Activated CD8-positive, alpha-beta memory T cell treated with anti-CD3 and anti-CD28 coated beads for 24 hours (primary cell): Measurements from ENCODE around the gene WNK2.

Experiments used
- DNase-seq: peaks from one replicate; pipeline ENCODE4 v3.0.0-alpha.2; 2020

Gene WNK2

DNA sequence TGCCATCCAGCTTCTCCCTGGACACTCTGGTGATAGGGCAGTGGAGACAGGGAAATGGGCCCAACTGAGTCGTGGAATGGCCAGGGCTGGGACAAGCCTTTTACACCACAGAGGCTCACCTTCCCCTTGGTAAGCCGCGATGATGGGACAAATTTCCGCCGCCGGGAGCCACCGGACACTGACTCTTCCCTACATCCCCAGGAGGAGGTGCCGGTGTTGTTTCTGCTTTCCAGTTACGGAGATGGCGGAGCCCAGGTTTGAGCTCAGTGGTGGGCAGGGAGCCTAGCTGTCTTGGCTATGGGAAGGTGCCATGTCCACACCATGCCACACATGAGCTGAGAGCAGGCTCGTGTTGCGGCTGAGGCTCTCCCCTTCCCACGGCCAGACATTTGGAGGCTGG, 19.9 kb upstream of the WNK2 start:
- no peak for DNase-seq

DNA sequence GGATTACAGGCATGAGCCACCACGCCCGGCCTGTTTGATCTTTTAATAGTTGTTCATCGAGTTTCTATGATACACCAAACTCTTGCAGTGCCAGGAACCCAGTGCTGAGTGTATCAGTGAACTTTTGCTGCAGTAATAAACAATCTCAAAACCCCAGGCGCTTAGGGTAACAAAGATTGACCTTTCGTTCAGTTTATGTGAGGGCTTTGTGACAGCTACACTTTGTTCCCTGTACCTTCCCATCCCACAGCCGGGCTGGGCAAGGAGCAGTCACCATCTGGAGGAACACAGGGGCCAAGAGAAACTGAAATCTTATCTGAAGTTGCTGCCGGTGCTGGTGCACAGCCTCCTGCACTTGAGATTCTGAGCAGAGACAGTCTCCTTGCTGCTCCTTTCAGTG, 17.2 kb upstream of the WNK2 start:
- no peak for DNase-seq

DNA sequence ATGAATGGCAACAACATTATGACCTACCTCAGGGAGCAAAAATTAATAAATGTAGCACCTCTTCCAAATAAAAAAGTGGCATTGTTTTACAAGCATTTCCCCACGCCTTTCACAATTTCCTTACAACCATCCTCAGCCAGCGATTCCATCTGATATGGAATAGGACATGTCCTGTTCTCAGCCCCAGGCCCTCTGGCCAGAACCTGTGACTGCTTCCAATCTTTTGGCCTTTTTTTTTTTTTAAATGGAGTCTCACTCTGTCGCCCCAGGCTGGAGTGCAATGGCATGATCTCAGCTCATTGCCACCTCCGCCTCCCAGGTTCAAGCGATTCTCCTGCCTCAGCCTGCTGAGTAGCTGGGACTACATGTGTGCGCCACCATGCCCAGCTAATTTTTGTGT, 16.8 kb upstream of the WNK2 start:
- DNase-seq = no peak

DNA sequence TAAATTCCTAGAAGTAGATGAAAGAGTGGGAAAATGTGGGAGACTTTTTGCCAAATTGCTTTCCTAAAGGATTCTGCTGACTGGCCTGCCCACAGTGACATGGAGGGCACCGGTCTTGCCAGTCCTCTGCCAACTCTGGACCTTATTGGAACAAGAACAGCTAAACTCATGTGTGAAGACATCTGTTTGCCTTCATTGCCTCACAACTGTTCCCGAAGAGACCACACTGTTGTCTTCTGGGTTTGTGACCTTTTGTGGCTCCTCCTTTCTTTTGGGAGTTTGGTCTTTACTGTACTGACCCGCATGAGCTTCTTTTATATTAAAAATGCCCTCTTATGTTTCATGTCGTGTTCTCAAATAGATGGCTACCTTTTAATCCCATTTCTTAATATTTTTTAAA, 16.1 kb upstream of the WNK2 start:
- no peak for DNase-seq

DNA sequence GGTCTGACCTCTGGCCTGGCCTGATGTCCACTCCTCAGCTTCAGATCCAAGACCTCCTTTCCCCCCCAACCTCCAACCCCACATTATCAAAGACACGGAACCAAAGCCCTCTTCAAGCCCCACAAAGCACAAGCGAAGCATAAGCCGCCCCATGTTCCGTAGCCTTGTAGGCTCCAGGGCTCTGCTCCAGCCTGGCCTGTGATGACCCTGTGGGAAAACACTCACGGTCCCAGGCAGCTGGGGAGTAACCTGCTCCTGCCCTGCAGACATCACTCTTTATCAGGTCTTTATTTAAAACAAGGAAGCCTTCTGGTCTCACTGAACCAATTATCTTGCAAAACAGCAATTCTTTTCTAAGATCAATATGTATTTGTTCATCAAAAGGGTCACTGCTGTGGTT, 15.4 kb upstream of the WNK2 start:
- DNase-seq = no peak

DNA sequence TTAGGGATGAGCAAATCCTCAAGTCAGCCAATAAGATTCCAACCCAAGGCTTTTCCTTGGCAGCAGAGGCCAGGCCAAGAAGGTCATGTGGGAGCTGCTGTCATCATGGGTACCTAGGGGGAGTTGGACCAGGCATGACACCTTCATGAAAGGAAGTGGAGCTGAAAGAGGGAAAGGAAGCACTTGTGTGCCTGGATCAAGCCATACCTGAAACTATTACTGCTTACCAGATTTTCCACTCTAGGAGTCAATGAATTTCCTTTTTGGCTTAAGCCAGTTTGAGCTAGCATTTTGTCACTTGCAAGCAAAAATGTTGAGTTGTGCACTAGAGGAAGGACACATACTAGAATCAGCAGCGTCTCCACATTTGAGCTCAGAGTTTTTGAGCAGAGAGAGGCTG, 14.5 kb upstream of the WNK2 start:
- DNase-seq = no peak

DNA sequence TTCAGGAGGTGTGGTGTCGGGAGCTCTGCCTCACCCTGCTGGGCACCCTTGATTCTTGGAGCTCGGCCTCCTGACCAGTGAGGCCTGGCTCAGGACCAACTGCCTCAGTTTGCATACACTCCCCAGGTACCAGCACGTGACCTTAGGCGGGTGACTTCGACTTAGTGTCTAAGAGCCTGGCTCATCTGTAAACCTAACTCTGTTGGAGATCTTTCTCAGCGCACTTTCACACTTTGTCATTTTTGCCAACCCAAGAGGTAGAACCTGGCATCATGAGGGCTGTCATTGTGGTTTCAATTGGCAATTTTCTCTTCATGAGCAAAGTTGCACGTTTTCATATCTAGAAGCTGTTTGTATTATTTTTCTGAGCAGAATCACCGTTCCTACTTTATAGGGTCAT, 13.4 kb upstream of the WNK2 start:
- DNase-seq = no peak

DNA sequence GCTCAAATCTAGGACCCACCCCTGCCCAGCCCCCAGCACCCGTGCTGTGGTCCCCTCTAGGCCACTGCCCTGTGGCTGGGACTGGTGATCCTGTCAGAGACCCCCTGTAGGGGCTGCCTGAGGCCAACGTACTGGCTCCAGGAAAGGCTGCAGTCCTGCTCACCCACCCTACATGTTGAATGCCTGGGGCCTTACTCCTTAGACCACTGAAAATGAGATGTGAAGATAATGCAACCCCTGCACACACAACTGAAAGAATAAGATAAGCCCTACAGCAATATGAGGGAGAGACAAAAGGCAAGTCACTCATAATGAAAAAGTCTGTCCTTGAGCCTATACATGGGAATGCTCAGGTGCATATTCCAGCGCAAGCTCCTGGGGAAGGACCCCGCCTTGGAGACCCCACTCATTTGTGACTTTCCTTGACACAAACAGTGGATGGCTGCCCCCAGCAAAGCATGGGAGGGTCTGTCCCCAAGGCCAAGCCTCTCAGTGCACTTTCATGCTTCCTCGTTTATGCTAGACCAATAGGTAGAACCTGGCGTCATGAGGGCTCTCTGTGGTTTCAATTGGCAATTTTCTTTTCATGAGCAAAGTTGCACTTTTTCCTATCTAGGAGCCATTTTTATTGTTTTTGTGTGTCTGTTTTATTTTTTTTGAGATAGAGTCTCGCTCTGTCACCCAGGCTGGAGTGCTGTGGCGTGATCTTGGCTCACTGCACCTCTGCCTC, 12.5 kb upstream of the WNK2 start:
- no peak for DNase-seq

DNA sequence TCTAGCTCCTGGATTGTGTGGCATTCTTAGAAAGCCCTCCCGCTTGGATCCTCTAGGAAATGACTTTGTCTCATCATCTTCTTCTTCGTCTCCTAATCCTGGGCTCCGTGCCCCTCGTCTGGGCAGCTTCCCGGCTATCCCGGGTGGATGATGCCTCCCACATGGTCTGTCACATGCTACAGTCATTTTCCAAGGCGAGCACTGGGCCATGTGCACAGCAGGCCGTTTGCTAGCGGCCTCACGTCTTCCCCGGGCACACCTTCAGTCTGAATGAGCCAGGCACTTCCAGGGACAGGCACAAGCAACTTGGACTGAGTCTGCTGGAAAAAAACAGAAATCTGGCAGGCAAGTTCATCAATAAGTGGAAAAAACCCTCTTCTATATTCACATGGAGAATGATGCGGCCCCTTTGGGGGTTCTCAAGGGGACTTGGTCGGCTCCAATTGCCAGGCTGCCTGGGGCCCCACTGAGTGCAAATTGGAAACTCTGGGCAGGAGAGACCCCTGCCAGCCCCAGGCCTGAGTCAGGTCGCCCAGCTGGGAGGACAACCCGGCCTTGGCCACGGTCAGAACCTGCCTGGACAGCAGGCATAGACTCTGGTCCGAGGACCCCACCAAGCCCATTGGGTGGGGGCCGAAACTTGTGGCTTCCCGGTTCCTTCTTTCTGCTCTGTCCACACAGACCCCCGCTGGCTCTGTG, 11.1 kb upstream of the WNK2 start:
- DNase-seq = no peak

DNA sequence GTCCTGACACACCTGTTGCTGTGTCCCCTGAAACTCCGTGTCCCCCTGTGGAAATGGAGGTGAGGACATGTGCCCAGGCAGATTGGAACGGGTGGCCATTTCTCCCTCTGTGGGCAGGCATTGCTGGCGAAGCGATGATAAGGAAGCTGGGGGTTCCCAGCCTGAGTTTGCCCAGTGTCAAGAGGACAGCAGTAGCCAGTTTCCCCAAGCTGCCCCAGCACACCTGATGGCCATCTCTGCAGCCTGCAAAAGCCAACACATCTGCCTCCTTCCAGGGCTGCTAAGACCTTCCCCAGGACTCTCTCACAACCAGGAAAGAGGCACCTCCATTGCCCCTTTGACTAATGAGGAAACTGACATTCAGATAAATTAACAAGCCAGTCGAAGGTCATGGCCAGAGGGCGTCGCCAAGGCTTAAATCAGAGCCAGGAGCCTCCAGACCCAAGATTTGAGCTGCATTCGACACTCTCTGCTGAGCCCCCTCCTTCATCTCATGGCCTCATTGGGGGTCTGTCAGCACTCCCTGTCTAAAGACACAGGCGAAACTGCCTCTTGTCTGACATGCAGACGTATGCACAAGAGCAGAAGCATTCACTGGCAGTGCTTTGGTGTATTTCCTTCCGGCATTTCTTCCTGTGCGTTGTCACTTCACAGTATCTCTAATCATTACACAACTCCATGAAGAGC, 10.4 kb upstream of the WNK2 start:
- no peak for DNase-seq

DNA sequence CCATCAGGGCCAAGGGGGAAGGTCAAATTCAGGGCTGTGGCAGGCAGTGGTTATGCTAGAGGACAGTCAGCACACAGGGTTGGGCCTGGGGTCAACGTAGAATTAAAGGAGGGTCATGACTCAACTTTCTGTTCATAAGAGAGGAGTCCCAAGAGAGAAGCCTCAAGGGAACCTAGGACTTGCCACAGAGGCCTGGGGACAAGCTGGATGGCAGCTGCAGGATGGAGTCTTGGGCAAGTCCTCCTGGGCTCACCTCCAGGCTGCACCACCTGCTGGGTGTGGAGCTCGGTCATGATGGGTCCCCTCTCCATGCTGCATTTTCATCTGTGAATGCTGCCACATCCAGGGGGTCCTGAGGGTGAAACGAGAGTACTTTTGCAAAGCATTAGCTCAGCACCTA, 9.0 kb upstream of the WNK2 start:
- DNase-seq = no peak

DNA sequence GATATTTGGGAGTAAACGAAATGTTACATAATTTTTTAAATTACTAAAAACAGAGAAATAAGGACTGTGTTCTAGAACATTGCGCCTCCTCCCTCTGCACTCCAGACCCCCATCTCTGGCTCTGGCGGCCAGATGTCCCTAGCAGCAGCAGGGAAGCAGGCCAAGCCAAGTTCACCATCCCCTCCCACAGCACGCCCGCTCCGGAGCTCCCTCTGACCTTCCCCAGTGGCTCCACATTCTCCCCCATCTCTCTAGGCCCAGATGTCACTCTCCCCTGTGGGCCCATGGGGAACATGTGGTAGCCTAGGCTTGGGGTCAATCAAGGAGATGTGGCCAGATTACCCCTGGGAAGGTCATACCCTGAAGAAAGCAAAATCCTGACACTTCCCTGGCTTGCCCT, 6.3 kb upstream of the WNK2 start:
- DNase-seq = no peak

DNA sequence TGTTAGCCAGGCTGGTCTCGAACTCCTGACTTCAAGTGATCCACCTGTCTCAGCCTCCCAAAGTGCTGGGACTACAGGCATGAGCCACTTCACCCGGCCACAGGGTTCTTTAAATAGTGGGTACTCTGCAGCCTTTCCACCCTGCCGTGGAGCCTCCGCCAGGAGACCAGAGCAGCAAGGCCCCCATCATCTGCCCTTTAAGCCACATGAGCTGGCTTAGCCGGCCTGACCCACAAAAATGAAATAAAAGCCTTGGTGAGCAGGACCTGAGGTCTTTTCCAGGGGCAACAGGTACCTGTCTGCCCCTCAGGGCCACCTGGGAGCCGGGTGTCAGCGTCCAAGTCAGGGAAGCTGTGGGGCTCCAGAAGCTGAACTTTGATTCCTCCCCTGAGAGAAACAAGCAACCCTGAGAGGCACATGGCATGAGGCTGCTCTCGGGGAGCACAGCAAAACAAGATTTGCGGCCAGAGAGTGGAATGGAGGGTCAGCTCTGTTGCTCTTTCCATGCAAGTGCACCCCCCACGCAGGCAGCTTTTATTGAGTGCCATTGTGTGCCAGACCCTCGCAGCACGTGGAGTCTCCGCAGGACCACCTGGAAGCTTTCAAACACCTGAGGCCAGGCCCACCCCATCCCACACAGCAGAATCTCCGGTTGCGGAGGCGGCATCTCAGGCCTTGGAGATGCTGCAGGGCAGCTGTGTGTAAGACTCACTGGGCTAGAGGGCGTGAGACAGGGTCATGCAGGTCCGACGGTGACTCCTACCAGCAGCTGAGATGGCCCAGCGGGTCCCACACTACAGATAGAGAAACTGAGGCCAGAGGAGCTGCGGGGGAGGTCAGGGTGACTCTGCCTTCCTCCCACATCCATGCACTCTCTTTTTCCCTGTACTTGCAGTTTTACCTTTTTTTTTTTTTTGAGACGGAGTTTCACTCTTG, 4.8 kb upstream of the WNK2 start:
- DNase-seq = no peak

DNA sequence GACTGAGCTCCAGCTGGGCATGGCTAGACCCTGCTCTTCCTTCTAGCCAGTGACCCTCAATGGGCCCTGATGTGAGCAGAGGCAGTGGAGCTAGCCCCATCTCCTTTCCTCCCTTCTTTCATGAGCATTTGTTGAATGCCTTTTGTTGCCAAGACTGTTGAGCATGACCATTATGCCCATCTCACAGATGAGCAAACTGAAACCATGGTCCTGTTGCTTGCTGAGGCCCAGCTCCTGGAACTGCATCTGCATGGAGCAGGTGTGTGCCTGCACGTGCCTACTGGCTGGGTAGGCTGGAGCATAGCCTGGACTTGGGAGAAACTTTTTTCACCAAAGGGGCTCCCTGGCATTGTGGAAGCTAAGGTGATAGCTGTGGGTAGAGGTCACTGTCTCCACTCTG, 3.0 kb upstream of the WNK2 start:
- no peak for DNase-seq

DNA sequence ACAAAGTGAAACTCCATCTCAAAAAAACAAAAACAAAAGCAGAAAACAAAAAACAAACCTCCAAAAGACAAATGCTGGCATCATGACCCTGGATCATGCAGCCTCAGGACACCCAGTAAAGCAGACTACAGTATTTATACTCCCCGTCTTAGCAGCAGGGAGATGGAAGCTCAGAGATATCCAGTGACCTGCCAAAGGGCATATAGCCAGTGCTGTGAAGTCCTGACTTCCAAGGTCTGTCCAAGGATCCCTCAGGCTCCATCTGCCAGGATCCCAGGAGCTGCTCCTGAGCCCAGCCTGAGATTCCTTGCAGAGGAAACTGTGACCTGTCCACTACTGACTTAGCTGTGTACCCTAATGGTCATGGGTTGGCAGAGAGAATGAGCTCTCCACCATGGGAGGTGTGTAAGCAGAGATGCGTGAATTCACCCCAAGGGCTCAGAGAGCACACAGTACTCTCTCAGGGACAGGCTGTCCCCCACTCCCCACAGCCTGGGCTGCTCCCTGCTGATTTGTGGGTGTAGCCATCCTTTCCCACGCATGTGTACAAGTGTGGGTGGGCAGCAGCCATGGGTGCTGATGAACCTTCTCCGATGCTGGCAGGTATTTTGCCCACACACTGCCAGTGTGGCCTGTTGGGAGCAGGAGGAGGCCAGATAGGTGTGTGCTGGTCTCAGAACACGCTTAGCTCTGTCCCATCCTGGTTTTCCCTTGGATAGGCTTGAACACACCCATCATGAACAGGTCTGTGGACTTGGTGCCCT, 2.1 kb upstream of the WNK2 start:
- DNase-seq = no peak

DNA sequence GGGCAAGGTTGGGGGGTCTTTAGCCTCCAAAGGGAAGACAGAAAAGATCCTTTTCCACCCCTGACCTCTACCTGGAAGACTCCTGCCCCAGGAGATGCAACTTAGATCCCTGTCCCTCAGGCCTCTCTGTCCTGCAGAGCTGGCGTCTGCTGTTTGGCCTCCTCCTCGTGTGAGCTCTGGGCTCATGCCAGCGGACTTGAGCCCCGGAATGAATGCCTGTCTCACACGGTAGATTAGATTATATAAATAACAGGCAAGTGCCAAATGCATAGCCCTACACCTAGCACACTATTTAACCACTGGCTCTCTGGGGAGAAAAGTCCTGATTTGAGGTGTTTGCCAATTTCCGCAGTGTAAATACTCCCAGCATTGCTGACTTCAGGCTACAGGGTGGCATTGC, 1.4 kb upstream of the WNK2 start:
- DNase-seq = no peak

DNA sequence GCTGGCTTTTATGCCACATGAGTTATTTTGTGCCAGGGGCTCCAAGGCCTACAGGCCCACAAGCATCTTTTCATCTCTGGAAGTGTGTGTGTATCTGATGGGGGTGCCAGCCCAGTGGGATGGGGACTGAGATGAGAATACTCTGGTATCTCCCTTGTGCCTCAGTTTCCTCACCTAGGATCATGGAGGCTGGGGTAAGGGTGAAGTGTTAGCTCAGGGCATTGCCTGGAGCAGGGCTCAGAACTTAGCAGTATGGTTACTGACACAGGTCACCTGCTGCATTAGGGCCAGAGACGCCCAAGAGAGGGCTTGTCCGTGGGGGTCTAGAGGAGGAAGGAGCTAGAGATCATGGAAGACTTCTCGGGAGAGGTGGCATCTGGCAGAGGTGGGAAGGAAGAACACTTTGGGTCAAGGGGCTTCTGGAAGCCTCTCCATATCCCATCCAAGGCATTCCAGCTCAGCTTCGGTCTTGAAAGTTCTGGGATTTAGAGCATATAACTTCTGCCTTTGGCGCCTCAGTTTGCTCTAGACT, 742 bp upstream of the WNK2 start:
- DNase-seq = no peak

DNA sequence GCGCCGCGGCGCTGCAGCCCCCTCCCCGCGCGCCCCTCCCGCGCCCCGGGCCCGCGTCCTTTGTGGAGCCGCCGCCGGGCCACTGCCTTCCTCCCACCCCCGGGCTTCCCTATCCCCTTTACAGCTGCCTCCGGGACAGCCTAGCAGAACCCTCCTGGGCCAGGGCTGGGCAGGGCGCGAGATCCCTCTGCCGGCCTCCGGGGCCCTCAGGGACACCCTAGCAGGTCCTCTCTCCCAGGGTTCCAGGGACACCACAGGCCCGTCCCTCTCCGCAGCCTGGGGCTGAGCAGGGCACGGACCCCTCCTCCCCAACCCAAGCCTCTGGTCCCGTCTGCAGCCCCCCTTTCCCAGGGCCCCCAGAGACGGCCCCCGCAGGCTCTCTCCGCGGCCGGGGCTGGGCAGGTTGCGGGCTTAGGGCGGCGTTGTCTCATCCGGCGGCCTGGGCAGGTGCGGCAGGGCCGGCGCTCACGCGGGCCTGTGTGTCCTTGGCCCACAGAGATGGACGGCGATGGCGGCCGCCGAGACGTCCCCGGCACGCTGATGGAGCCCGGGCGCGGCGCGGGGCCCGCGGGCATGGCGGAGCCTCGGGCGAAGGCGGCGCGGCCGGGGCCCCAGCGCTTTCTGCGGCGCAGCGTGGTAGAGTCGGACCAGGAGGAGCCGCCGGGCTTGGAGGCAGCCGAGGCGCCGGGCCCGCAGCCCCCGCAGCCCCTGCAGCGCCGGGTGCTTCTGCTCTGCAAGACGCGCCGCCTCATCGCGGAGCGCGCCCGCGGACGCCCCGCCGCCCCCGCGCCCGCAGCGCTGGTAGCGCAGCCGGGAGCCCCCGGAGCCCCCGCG, 710 bp downstream of the WNK2 start:
- peak; percentile 68 for DNase-seq

DNA sequence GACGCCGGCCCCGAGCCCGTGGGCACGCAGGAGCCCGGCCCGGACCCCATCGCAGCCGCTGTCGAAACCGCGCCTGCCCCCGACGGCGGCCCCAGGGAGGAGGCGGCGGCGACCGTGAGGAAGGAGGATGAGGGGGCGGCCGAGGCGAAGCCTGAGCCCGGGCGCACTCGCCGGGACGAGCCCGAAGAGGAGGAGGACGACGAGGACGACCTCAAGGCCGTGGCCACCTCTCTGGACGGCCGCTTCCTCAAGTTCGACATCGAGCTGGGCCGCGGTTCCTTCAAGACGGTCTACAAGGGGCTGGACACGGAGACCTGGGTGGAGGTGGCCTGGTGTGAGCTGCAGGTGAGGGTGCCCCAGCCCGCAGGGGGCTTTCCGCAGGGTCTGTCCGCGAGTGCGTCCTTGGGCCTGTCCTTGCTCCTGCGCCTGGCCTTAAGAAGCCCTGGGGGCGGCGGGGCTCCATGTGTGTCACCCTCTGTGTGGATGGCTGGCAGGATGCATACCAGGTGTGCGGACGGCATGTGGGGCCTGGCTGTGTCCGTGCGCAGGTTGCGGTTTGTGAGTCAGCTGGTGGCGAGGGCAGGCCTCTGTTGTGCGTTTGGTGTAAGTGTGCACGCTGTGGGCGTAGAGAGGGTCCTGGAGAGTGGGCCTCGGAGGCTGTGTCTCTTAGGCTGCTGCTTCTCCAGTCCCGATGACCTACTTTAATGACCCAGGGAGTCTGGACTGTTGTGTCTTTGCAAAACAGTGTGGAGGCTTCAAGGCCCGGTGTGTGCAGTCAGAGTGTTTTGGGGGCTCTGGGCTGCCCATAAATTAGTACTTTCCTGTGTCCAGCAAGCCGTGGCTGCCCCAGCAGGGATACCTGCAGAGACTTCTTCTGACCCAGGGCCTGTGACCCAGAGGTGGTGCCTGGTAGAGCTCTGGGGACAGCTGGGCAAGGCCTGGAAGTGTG, 1.6 kb downstream of the WNK2 start:
- no peak for DNase-seq
